ENCODE data around the gene IL16. TPM values are rescaled to one million over a fixed set of nuclear protein-coding genes. Genes with fewer than 3 reads are reported as not detected.

IL16 gene
- total RNA-seq, 6 experiments from 2014 or later, result 2.0 to 6.8 (median 3.2) TPM

- ATAC-seq, result no peak
- no peaks in the 10 kb centered on the region for H3K9me3 ChIP-seq
- intact Hi-C loops (cut with DNase I), result loop anchor here in 1 of 2 donors (10.0 kb wide), 1 partner anchor 57 kb away; no protein-coding TSS in a partner anchor
- no peak for TF ChIP-seq POLR2A (IDR thresholded peaks at IDR 0.05)
- TF ChIP-seq, protein P1, sequence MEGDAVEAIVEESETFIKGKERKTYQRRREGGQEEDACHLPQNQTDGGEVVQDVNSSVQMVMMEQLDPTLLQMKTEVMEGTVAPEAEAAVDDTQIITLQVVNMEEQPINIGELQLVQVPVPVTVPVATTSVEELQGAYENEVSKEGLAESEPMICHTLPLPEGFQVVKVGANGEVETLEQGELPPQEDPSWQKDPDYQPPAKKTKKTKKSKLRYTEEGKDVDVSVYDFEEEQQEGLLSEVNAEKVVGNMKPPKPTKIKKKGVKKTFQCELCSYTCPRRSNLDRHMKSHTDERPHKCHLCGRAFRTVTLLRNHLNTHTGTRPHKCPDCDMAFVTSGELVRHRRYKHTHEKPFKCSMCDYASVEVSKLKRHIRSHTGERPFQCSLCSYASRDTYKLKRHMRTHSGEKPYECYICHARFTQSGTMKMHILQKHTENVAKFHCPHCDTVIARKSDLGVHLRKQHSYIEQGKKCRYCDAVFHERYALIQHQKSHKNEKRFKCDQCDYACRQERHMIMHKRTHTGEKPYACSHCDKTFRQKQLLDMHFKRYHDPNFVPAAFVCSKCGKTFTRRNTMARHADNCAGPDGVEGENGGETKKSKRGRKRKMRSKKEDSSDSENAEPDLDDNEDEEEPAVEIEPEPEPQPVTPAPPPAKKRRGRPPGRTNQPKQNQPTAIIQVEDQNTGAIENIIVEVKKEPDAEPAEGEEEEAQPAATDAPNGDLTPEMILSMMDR (IDR thresholded peaks at IDR 0.05), result no peak
- WGBS (ENCODE audit: insufficient coverage, low coverage, low lambda C conversion rate, missing lambda C conversion rate), result 86% methylated on average over 10 of the region's 15 CpGs
- peaks cover 0 to 27% (median 9%) of the 10 kb centered on the region in 4 donors for H3K4me1 ChIP-seq
- no peaks in the 10 kb centered on the region for H3K27me3 ChIP-seq
- H3K36me3 ChIP-seq, result no peaks in the 10 kb centered on the region
- no peak overlapping the region for H3K4me3 ChIP-seq
- no peak overlapping the region for H3K27ac ChIP-seq
- DNase-seq, result no peak
Observed at GRCh38 chr15:81331600-81331999, 134.9 kb downstream of the IL16 start.

GRCh38 chr15:81332326-81332725, 135.6 kb downstream of the IL16 start:
- intact Hi-C loops (cut with DNase I), result loop anchor here in 1 of 2 donors (10.0 kb wide), 1 partner anchor 58 kb away; no protein-coding TSS in a partner anchor
- WGBS (ENCODE audit: insufficient coverage, low coverage, low lambda C conversion rate, missing lambda C conversion rate), result no CpG with 5 or more reads among the region's 12 CpGs

GRCh38 chr15:81333363-81333762, 136.7 kb downstream of the IL16 start:
- Histone ChIP-seq H3K27me3 (no peaks in the 10 kb centered on the region), H3K9me3 (no peaks in the 10 kb centered on the region), H3K27ac (no peak overlapping the region), H3K36me3 (no peaks in the 10 kb centered on the region), H3K4me1 (peaks cover 0 to 22% (median 9%) of the 10 kb centered on the region in 4 donors), H3K4me3 (no peak overlapping the region)
- DNase-seq, result no peak
- ATAC-seq, result no peak
- WGBS (ENCODE audit: insufficient coverage, low coverage, low lambda C conversion rate, missing lambda C conversion rate), result 100% methylated on average over 1 of the region's 3 CpGs
- intact Hi-C loops (cut with DNase I), result loop anchor here in 1 of 2 donors (10.0 kb wide), 1 partner anchor 59 kb away; no protein-coding TSS in a partner anchor
- TF ChIP-seq POLR2A (IDR thresholded peaks at IDR 0.05), result no peak
- TF ChIP-seq, protein P1 (IDR thresholded peaks at IDR 0.05), result no peak

More at GRCh38 chr15:81332326-81332725, 135.6 kb downstream of the IL16 start:
- Histone ChIP-seq H3K4me3 (no peak overlapping the region), H3K36me3 (no peaks in the 10 kb centered on the region), H3K4me1 (peaks cover 0 to 22% (median 9%) of the 10 kb centered on the region in 4 donors), H3K9me3 (no peaks in the 10 kb centered on the region), H3K27ac (no peak overlapping the region), H3K27me3 (no peaks in the 10 kb centered on the region)
- no peak for ATAC-seq
- DNase-seq, result no peak
- TF ChIP-seq POLR2A (IDR thresholded peaks at IDR 0.05), result no peak
- TF ChIP-seq, protein P1 (IDR thresholded peaks at IDR 0.05), result no peak

DNA sequence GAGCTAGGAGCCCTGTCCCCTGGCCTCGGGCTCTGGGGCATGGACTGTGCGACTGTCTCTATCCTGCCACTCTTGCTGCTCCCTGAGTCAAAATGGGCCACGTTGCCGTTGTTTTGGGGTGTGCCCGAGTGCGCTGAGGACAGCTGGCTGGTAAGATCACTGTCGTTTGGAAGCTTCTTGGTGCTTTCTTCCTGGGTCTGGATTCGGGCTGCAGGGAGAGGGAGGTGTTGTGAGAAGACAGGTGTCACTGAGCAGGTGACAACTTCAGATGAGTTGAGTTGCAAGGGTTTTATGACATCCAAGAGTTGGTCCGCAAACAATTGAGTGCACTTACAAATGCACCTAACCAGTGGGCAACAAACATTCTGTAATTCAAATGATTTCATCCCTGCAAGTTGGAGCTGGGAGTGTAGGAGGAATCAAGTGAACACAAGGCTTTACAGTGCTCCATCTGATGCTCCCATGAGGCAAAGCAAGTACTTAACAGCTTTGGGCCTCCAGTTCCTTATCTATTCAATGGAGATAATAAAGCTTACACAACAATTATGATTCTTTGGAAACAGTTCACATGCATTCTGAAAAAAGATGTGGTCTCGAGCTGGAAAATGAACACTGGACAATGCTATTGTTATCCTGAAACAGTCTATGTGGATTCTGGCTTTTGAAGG, 138.2 kb downstream of the IL16 start:
- no peak for DNase-seq
- H3K4me1 ChIP-seq, result peaks cover 0 to 22% (median 9%) of the 10 kb centered on the region in 4 donors
- H3K4me3 ChIP-seq, result no peak overlapping the region
- intact Hi-C loops (cut with DNase I), result loop anchor here in 1 of 2 donors (10.0 kb wide), 1 partner anchor 60 kb away; no protein-coding TSS in a partner anchor
- H3K9me3 ChIP-seq, result no peaks in the 10 kb centered on the region
- no peaks in the 10 kb centered on the region for H3K27me3 ChIP-seq
- WGBS (ENCODE audit: insufficient coverage, low coverage, low lambda C conversion rate, missing lambda C conversion rate), result 81% methylated on average over 3 of the region's 10 CpGs
- H3K27ac ChIP-seq, result no peak overlapping the region
- ATAC-seq, result no peak
- no peaks in the 10 kb centered on the region for H3K36me3 ChIP-seq
- no peak for TF ChIP-seq POLR2A (IDR thresholded peaks at IDR 0.05)
- TF ChIP-seq, protein P1 (IDR thresholded peaks at IDR 0.05), result no peak
